NCI-H128 (cell line): Measurements from ENCODE around the gene CNR1.

Experiments
- DNase-seq: peaks from one replicate; lab custom pipeline; 2025; ENCODE audit not compliant: unreplicated experiment; lab: John Stamatoyannopoulos, UW

Gene CNR1

GRCh38 chr6:88144637-88145297 is 21.4 kb downstream of the CNR1 start:
- no peak for DNase-seq

GRCh38 chr6:88143421-88144157 is 22.6 kb downstream of the CNR1 start:
- DNase-seq, result no peak

GRCh38 chr6:88142297-88142668 is 23.9 kb downstream of the CNR1 start:
- DNase-seq, result no peak

GRCh38 chr6:88141561-88142296 is 24.4 kb downstream of the CNR1 start:
- no peak for DNase-seq

- no peak for DNase-seq
Observed at GRCh38 chr6:88137915-88138314, 28.2 kb downstream of the CNR1 start.

- no peak for DNase-seq
Observed at GRCh38 chr6:88135578-88136114, 30.5 kb downstream of the CNR1 start.

GRCh38 chr6:88134575-88134974 is 31.6 kb downstream of the CNR1 start:
- no peak for DNase-seq

GRCh38 chr6:88133718-88134117 is 32.4 kb downstream of the CNR1 start:
- DNase-seq, result no peak

- no peak for DNase-seq
Observed at GRCh38 chr6:88124925-88125557, 41.1 kb downstream of the CNR1 start.

- DNase-seq, result no peak
Observed at GRCh38 chr6:88120635-88121034, 45.5 kb downstream of the CNR1 start.

GRCh38 chr6:88119769-88120168 is 46.4 kb downstream of the CNR1 start:
- DNase-seq, result no peak

- no peak for DNase-seq
Observed at GRCh38 chr6:88116276-88116675, 49.9 kb downstream of the CNR1 start.

GRCh38 chr6:88115307-88115706 is 50.8 kb downstream of the CNR1 start:
- no peak for DNase-seq

GRCh38 chr6:88114838-88115237 is 51.3 kb downstream of the CNR1 start:
- DNase-seq, result no peak

- DNase-seq, result no peak
Observed at GRCh38 chr6:88111991-88112390, 54.2 kb downstream of the CNR1 start.

- DNase-seq, result no peak
Observed at GRCh38 chr6:88107241-88107640, 58.9 kb downstream of the CNR1 start.

GRCh38 chr6:88105741-88106340 is 60.3 kb downstream of the CNR1 start:
- DNase-seq, result no peak
